GM19328 (cell line): Measurements from ENCODE around the gene LRRK1.

Source experiments
- ATAC-seq: cut with Tn5 transposase; IDR thresholded peaks from one replicate; pipeline ENCODE4 v1.9.1; 2021; ENCODE audit warnings: mild to moderate bottlenecking, moderate library complexity; ENCODE audit not compliant: unreplicated experiment

LRRK1 gene

DNA sequence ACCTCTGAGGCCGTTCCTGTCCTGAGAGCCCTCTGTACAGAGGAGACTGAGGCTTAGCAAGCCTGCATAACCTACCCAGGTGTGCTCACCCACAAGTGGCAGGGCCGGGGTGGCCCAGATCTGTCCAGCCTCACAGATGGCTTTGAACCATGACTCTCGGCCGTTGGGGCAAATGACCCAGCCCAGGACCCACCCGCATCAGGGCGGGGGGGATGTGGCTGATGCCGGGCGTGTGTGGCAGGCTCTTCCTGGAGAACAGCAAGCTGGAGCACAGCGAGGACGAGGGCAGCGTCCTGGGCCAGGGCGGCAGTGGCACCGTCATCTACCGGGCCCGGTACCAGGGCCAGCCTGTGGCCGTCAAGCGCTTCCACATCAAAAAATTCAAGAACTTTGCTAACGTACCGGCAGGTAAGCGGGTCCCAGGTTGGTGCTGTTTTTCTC, 133.5 kb downstream of the LRRK1 start:
- no peak for ATAC-seq

DNA sequence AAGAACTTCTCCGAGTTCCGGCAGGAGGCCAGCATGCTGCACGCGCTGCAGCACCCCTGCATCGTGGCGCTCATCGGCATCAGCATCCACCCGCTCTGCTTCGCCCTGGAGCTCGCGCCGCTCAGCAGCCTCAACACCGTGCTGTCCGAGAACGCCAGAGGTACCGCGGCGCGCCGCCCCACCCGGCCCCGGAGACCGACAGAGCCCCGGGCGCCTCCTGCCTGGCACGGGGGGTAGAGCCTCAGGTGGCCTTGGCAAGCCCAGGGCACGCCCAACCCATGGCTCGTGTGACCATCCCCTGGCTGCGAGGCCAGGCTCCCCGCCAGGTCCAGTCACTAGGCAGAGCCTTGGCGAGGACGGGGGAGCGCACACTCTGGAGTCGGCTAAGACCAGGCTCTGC, 134.1 kb downstream of the LRRK1 start:
- no peak for ATAC-seq

DNA sequence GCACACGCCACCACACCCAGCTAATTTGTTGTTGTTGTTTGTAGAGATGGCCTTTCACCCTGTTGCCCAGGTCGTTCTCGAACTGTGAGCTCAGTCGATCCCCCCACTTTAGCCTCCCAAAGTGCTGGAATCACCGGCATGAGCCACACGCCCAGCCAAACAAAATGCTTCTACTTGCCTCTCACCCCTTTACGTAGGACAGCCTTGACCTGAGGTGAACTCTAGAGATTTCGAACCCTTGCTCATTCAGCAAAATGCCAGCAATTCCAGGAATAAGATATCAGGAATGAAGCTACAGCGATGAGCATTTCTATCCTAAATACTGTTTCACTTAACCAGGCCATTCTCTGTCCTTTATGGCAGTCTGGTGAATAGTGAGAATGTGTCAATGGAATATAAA, 135.0 kb downstream of the LRRK1 start:
- no peak for ATAC-seq

- ATAC-seq = no peak
Measured at GRCh38 chr15:101054991-101055390, 135.8 kb downstream of the LRRK1 start.

DNA sequence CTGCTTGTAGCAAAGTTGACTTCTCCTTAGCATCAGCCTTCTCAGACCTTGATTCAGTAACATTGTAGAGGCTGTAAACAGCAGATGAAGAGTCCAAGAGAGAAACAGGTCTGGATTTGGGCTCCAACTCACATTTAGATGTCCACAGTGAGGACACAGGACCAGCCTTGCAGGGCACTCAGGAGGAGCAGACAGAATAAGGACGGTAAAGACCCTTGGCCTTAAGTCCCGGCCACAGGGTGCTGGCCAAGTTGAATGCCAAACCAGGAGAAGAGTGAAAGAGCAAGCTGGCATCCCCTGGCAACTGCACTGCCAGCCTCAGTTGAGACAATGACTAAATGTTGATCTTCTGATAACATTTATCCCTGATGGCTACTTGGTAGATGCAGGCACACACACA, 136.3 kb downstream of the LRRK1 start:
- no peak for ATAC-seq

- ATAC-seq = no peak
Measured at GRCh38 chr15:101056366-101057334, 137.5 kb downstream of the LRRK1 start.

DNA sequence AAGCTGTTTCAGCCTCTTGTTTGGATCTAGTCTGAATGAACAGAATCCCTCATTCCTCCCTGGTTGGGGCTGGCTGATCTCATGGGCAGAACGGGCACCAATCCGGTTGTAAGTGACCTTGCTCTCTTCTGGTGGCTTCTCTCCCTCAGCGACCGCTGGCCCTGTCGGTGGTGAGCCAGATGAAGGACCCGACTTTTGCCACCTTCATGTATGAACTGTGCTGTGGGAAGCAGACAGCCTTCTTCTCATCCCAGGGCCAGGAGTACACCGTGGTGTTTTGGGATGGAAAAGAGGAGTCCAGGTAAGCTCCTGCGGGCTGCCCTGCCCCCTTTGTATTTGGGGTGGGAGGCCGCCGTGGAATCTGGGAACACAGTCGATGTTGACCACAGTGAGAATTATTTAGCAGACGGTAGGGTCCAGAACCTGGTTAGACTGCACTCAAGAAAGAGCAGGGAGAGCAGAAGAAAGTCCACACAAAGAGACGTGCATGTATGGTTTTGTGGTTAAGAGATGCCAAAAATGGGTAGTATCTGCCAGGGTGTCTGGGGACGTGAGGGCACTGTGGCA, 138.8 kb downstream of the LRRK1 start:
- ATAC-seq = no peak

GRCh38 chr15:101058735-101059134, 139.6 kb downstream of the LRRK1 start:
- ATAC-seq = no peak

DNA sequence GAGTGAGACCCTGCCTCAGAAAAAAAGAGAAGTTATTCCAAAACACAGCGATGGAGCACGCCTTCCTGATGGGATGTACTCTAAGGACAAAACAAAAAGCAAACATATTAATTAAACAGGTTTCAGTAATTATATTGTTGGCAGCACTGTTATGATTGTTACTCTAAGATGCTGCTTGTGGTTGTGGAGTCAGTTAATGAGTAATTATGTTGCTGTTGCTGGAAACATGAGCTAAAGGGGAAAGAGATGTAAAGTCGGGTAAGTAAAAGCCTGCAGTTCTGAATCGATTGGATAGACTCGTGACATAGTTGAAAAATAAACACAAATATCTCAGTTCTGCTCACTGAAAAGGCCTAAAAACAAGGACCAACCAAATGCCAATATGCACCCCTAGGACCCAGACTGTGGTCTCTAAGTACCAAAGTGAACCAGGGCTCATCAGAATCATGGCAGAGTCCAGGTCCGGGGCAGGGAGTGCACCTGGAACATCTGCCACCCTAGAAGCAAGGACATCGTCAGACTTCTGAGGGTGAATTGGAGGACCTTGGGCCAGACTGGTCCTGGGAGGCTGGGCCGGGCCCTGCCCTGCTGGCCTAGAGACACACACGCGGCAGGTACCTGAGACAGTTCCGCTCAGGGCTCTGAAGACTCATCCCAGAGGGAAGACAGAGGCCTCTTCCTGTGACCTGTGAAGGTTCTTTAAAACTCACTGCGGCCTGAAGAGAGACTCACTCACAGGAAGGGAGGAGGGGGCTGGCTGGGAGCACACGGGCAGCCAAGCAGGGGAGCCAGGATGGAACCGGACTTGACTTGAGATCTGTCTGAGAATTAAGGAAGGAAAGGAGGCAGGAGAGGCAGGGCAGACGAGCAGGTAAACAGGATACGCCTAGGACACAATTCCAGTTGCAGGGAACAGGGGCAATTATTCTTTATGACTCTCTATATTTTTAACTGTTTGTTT, 140.5 kb downstream of the LRRK1 start:
- ATAC-seq = no peak

DNA sequence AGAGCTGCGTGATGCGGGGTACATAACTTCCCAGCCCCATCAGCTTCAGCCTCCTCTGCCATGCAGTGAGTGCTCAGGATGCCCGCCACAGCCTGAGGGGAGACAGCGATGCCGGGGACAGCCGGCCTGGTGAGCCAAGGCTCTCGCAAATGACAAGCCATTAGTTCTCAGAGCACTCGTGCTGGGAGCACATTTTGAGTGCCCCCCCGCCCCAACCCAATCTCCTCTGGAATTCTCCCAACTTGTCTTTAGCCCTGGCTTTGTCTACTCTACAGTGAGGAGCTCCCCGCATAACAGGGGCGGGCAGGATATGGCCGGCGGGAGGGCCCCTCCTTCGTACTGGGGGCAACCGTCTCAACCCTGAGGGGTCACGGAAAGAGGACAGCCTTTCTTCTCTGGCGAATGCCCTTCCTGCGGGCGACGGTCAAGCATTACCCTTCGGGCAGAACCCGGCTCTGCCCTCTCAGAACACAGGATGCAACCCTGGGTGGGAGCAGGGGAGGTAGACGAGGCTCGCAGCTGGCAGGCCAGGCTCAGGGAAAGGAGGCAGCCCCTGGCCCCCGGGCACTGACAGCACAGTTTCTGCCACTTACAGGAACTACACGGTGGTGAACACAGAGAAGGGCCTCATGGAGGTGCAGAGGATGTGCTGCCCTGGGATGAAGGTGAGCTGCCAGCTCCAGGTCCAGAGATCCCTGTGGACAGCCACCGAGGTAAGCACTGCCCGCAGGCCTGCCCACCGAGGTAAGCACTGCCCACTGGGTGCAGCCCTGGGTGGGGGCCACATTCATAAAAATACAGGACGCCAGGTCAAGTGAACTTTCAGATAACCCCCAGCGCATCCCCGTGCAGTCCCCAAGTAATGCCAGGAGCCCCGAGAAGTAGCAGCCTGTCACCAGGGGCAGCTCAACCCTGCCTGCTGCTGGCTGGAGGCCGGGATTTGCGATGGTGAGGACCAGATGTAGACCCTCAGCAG, 141.7 kb downstream of the LRRK1 start:
- no peak for ATAC-seq

- ATAC-seq = no peak
Measured at GRCh38 chr15:101062063-101062462, 142.9 kb downstream of the LRRK1 start.

- ATAC-seq = no peak
Measured at GRCh38 chr15:101062471-101063171, 143.5 kb downstream of the LRRK1 start.

- no peak for ATAC-seq
Measured at GRCh38 chr15:101063212-101063611, 144.1 kb downstream of the LRRK1 start.

DNA sequence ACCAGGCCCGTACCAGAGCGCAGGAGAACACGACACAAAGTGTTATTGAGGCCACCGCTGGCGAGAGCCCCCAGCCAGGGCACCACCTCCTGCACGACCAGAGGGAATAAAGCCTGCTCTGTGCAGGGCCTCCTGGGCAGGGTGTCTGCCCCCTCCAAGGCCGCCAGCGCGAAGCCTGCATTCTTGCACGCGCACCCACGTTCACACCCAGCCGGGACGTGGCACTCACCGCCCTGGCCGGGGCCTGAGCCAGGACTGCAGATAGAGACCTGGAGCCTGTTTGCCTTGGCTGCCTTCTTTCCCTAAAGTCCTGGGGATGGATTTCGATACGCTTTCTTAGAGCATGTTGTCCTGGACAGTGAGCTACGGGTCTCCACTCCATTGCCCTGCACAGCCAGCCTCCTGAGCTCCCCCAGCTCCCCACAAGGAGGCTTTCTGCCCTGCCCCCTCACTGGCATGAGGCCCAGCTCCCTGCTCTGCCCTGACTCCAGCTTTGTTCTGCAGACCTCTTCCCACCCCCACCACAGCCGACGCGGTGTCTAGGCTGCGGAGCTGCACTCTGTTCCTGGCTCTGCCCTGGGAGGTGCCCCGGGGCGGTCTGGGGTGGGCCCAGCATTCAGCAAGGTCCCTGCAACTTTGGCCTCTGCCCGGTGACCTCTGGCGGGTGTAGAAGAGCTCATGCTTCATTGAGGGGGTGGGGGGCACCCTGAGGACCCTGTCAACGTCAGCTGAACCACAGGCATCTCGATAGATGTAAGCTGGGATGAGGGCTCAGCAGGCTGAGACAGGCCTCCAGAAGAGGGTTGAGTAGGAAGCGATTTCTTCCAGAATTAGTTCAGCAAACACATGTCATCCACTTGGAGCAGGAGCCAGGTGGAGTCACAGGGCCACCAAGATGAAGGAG, 145.0 kb downstream of the LRRK1 start:
- no peak for ATAC-seq

DNA sequence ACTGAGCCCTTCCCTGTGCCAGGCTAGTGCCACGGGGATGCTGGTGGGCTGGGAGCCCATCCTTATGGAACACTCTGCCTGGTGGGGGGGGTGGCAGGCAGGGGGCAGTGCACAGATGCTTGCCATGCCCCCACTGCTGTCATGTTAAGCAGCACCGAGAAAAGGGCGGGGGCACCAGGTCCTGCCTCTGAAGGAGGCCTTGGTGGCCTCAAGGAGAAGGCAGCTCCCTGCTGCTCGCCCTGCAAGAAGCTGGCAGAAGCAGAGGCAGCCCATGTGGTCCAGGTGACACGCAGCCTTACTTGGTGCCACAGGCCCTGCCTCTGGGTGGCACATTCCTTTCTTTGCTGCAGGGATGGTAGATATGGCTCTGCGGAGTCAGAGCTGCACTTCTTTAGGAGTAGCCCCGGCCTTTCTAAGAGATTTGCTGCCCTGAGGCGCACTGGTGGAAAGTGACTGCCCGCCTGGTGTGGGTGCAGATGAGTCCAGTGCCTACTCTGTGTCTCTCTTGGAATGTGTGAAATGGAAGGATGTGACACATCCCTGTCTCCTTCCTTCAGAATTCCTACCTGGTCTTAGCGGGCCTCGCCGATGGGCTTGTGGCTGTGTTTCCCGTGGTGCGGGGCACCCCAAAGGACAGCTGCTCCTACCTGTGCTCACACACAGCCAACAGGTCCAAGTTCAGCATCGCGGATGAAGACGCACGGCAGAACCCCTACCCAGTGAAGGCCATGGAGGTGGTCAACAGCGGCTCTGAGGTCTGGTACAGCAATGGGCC, 145.8 kb downstream of the LRRK1 start:
- no peak for ATAC-seq

DNA sequence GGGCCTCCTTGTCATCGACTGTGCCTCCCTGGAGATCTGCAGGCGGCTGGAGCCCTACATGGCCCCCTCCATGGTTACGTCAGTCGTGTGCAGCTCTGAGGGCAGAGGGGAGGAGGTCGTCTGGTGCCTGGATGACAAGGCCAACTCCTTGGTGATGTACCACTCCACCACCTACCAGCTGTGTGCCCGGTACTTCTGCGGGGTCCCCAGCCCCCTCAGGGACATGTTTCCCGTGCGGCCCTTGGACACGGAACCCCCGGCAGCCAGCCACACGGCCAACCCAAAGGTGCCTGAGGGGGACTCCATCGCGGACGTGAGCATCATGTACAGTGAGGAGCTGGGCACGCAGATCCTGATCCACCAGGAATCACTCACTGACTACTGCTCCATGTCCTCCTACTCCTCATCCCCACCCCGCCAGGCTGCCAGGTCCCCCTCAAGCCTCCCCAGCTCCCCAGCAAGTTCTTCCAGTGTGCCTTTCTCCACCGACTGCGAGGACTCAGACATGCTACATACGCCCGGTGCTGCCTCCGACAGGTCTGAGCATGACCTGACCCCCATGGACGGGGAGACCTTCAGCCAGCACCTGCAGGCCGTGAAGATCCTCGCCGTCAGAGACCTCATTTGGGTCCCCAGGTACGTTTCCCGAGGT, 146.5 kb downstream of the LRRK1 start:
- ATAC-seq = no peak
